Neuronal stem cell (in vitro differentiated cells): Measurements from ENCODE around the gene CA11.

ENCODE experiments used
- DNase-seq: peaks from one replicate; pipeline ENCODE4 v3.0.0-alpha.2; 2013; ENCODE audit warnings: low spot score
- H2AFZ ChIP-seq: one replicate; pipeline ENCODE4 v1.6.1; 2013; ENCODE audit warnings: mild to moderate bottlenecking, low read length, inconsistent platforms
- H2AK5ac ChIP-seq: 2 replicates; pipeline ENCODE4 v1.6.1; 2013; ENCODE audit warnings: low read depth, mild to moderate bottlenecking, inconsistent platforms, low read length, moderate library complexity, mixed read lengths
- H2BK120ac ChIP-seq: 2 replicates; pipeline ENCODE4 v1.6.1; 2013; ENCODE audit warnings: low read depth, mild to moderate bottlenecking, inconsistent platforms, low read length, moderate library complexity, mixed read lengths
- H2BK12ac ChIP-seq: one replicate; pipeline ENCODE4 v1.6.1; 2013; ENCODE audit warnings: low read length, inconsistent platforms
- H2BK15ac ChIP-seq: 2 replicates; pipeline ENCODE4 v1.6.1; 2013; ENCODE audit warnings: mild to moderate bottlenecking, low read length, inconsistent platforms, mixed read lengths
- H2BK5ac ChIP-seq: one replicate; pipeline ENCODE4 v1.6.1; 2013; ENCODE audit warnings: inconsistent platforms, mild to moderate bottlenecking, low read length, moderate library complexity
- H3K14ac ChIP-seq: one replicate; pipeline ENCODE4 v1.6.1; 2013; ENCODE audit warnings: low read length, inconsistent platforms
- H3K18ac ChIP-seq: 2 replicates; pipeline ENCODE4 v1.6.1; 2013; ENCODE audit warnings: low read length, inconsistent platforms
- H3K23ac ChIP-seq: 2 replicates; pipeline ENCODE4 v1.6.1; 2013; ENCODE audit warnings: low read depth, mild to moderate bottlenecking, mixed read lengths, low read length, inconsistent platforms; ENCODE audit not compliant: poor library complexity
- H3K27ac ChIP-seq: replicated peaks from 3 replicates; pipeline ENCODE4 v1.5.1; 2013; ENCODE audit warnings: low read length, inconsistent platforms
- H3K27me3 ChIP-seq, 3 experiments: 2 replicates each; pipeline ENCODE4 v1.6.1; 2013; ENCODE audit warnings: low read length in 3 of 3, mild to moderate bottlenecking in 2 of 3, inconsistent platforms in 1 of 3, low read depth in 1 of 3, mixed read lengths in 1 of 3, moderate library complexity in 1 of 3; ENCODE audit not compliant: control insufficient read depth in 3 of 3, insufficient read depth in 3 of 3
- H3K36me3 ChIP-seq, 2 donors: replicated peaks in 1 of 2; 2 replicates each; pipeline ENCODE4 v1.6.1; 2013; ENCODE audit warnings: low read length in 2 of 2; ENCODE audit not compliant: control insufficient read depth in 2 of 2, insufficient read depth in 2 of 2
- H3K4ac ChIP-seq: 2 replicates; pipeline ENCODE4 v1.6.1; 2013; ENCODE audit warnings: inconsistent platforms, mild to moderate bottlenecking, low read length, moderate library complexity
- H3K4me1 ChIP-seq, 2 donors: 1 replicate in 1 of 2; 2 replicates in 1 of 2; pipeline ENCODE4 v1.6.1; 2013; ENCODE audit warnings: low read length in 2 of 2, low read depth in 1 of 2; ENCODE audit not compliant: control insufficient read depth in 2 of 2, insufficient read depth in 1 of 2
- H3K4me2 ChIP-seq: one replicate; pipeline ENCODE4 v1.6.1; 2013; ENCODE audit warnings: mild to moderate bottlenecking, low read length, inconsistent platforms; ENCODE audit not compliant: insufficient read depth, poor library complexity, severe bottlenecking
- H3K4me3 ChIP-seq, 2 donors: 2 replicates each; pipeline ENCODE4 v1.5.1; 2013; ENCODE audit warnings: low read length in 2 of 2, mild to moderate bottlenecking in 2 of 2, inconsistent platforms in 1 of 2, moderate library complexity in 1 of 2
- H3K79me1 ChIP-seq: one replicate; pipeline ENCODE4 v1.6.1; 2013; ENCODE audit warnings: low read depth, mild to moderate bottlenecking, inconsistent platforms, low read length, moderate library complexity
- H3K9ac ChIP-seq: one replicate; pipeline ENCODE4 v1.6.1; 2013; ENCODE audit warnings: mild to moderate bottlenecking, low read depth, low read length, inconsistent platforms; ENCODE audit not compliant: poor library complexity
- H3K9me3 ChIP-seq, 2 donors: replicated peaks in 1 of 2; 2 replicates each; pipeline versions ENCODE3 to v1.6.1; 2013; ENCODE audit warnings: low read length in 2 of 2, mild to moderate bottlenecking in 2 of 2, inconsistent platforms in 1 of 2, low read depth in 1 of 2, mixed read lengths in 1 of 2, moderate library complexity in 1 of 2; ENCODE audit not compliant: control insufficient read depth in 2 of 2, insufficient read depth in 1 of 2
- H4K8ac ChIP-seq: one replicate; pipeline ENCODE4 v1.6.1; 2013; ENCODE audit warnings: low read depth, mild to moderate bottlenecking, inconsistent platforms, low read length, moderate library complexity
- H4K91ac ChIP-seq: one replicate; pipeline ENCODE4 v1.6.1; 2013; ENCODE audit warnings: low read length, low read depth, mild to moderate bottlenecking, inconsistent platforms; ENCODE audit not compliant: poor library complexity
- WGBS, 2 donors: extraction: QIAGEN DNeasy Blood & Tissue Kit; methylation state at CpG; one replicate each; pipeline ENCODE4 v1.1.7; 2013; ENCODE audit warnings: missing lambda C conversion rate in 2 of 2, mixed read lengths in 1 of 2; ENCODE audit not compliant: insufficient read length in 2 of 2, insufficient replicate concordance in 1 of 2; ENCODE audit errors: extremely low coverage in 2 of 2; 5-methylcytosine and 5-hydroxymethylcytosine counted together

CA11 gene

GRCh38 chr19:48596237-48596636, 49.8 kb downstream of the CA11 start:
- Histone ChIP-seq H2AK5ac (peak overlapping the region; percentile 96), H3K27ac (no peak overlapping the region), H3K14ac (no peak overlapping the region), H2BK5ac (peak overlapping the region; percentile 53), H3K18ac (peak overlapping the region; percentile 70), H3K4ac (no peak overlapping the region), H4K8ac (no peak overlapping the region), H2BK120ac (no peak overlapping the region), H3K79me1 (peaks cover 2% of the 10 kb centered on the region), H2BK12ac (peak overlapping the region; percentile 22), H3K23ac (peak overlapping the region; percentile 43), H3K27me3 (peaks cover 0 to 6% (median 0%) of the 10 kb centered on the region in 3 experiments), H3K36me3 (no peaks in the 10 kb centered on the region), H3K9me3 (no peaks in the 10 kb centered on the region), H4K91ac (no peak overlapping the region), H2BK15ac (peak overlapping the region; percentile 85), H3K9ac (no peak overlapping the region), H3K4me3 (no peak overlapping the region), H3K4me2 (no peak overlapping the region), H2AFZ (no peak overlapping the region), H3K4me1 (no peaks in the 10 kb centered on the region)
- DNase-seq = no peak
- no CpG with 5 or more reads among the region's 4 CpGs for WGBS, 2 donors

GRCh38 chr19:48595833-48596232, 50.2 kb downstream of the CA11 start:
- Histone ChIP-seq H3K27me3 (peaks cover 0 to 6% (median 0%) of the 10 kb centered on the region in 3 experiments), H2BK120ac (no peak overlapping the region), H3K79me1 (peaks cover 2% of the 10 kb centered on the region), H2BK5ac (no peak overlapping the region), H3K23ac (peak overlapping the region; percentile 55), H3K14ac (no peak overlapping the region), H3K4ac (no peak overlapping the region), H4K91ac (no peak overlapping the region), H4K8ac (no peak overlapping the region), H2BK15ac (peak overlapping the region; percentile 85), H2BK12ac (peak overlapping the region; percentile 22), H3K9ac (no peak overlapping the region), H3K9me3 (no peaks in the 10 kb centered on the region), H3K4me1 (no peaks in the 10 kb centered on the region), H3K27ac (no peak overlapping the region), H2AFZ (no peak overlapping the region), H2AK5ac (peak overlapping the region; percentile 96), H3K4me3 (no peak overlapping the region), H3K18ac (peak overlapping the region; percentile 57), H3K36me3 (no peaks in the 10 kb centered on the region), H3K4me2 (no peak overlapping the region)
- DNase-seq = no peak
- no CpG with 5 or more reads among the region's 6 CpGs for WGBS, 2 donors

GRCh38 chr19:48595171-48595570, 50.8 kb downstream of the CA11 start:
- no peak overlapping the region for H4K91ac ChIP-seq
- no peak overlapping the region for H2BK5ac ChIP-seq
- WGBS, 2 donors = no CpG with 5 or more reads among the region's 9 CpGs
- H3K4ac ChIP-seq = no peak overlapping the region
- no peak for DNase-seq
- no peak overlapping the region for H2BK12ac ChIP-seq
- H4K8ac ChIP-seq = no peak overlapping the region
- no peak overlapping the region for H3K18ac ChIP-seq
- H3K9me3 ChIP-seq = no peaks in the 10 kb centered on the region
- H3K14ac ChIP-seq = no peak overlapping the region
- H3K4me3 ChIP-seq = no peak overlapping the region
- peaks cover 2% of the 10 kb centered on the region for H3K79me1 ChIP-seq
- no peak overlapping the region for H2AFZ ChIP-seq
- H3K9ac ChIP-seq = no peak overlapping the region
- no peaks in the 10 kb centered on the region for H3K36me3 ChIP-seq
- peaks cover 0 to 6% (median 0%) of the 10 kb centered on the region in 3 experiments for H3K27me3 ChIP-seq
- no peaks in the 10 kb centered on the region for H3K4me1 ChIP-seq
- no peak overlapping the region for H2AK5ac ChIP-seq
- H2BK15ac ChIP-seq = no peak overlapping the region
- H2BK120ac ChIP-seq = no peak overlapping the region
- no peak overlapping the region for H3K23ac ChIP-seq
- H3K27ac ChIP-seq = no peak overlapping the region
- no peak overlapping the region for H3K4me2 ChIP-seq

GRCh38 chr19:48591021-48591420, 55.0 kb downstream of the CA11 start:
- H3K27me3 ChIP-seq = peaks cover 0 to 17% (median 0%) of the 10 kb centered on the region in 3 experiments
- DNase-seq = no peak
- WGBS, 2 donors = no CpG with 5 or more reads among the region's 5 CpGs

More at GRCh38 chr19:48591021-48591420, 55.0 kb downstream of the CA11 start:
- H3K36me3 ChIP-seq = no peaks in the 10 kb centered on the region
- no peak overlapping the region for H3K4ac ChIP-seq
- H3K23ac ChIP-seq = no peak overlapping the region
- H3K4me2 ChIP-seq = no peak overlapping the region
- no peak overlapping the region for H3K14ac ChIP-seq
- no peak overlapping the region for H2BK12ac ChIP-seq
- no peak overlapping the region for H2BK5ac ChIP-seq
- H2AK5ac ChIP-seq = peak overlapping the region; percentile 15
- no peak overlapping the region for H3K4me3 ChIP-seq
- no peaks in the 10 kb centered on the region for H3K9me3 ChIP-seq
- H3K79me1 ChIP-seq = peaks cover 4% of the 10 kb centered on the region
- no peak overlapping the region for H4K8ac ChIP-seq
- peaks cover 0 to 5% of the 10 kb centered on the region in 2 donors for H3K4me1 ChIP-seq
- H3K18ac ChIP-seq = no peak overlapping the region
- H2BK120ac ChIP-seq = no peak overlapping the region
- no peak overlapping the region for H4K91ac ChIP-seq
- no peak overlapping the region for H2AFZ ChIP-seq
- no peak overlapping the region for H3K27ac ChIP-seq
- H3K9ac ChIP-seq = no peak overlapping the region
- no peak overlapping the region for H2BK15ac ChIP-seq
